A549 (cell line): ENCODE results near the gene NOL9. TPM values are rescaled to one million over a fixed set of nuclear protein-coding genes. Genes with fewer than 3 reads are reported as not detected.

ENCODE experiments used
- ATAC-seq, 2 experiments: fragments of 200-7000 bp in 1 of 2; fragments of >200 bp in 1 of 2; cut with Nextera tagmentation in 1 of 2; cut with Tn5 transposase in 1 of 2; 3 replicates each; pipeline versions ENCODE4 v1.8.0 to v1.9.1; 2018 to 2020; ENCODE audit warnings: mild to moderate bottlenecking in 1 of 2, moderate library complexity in 1 of 2
- CTCF ChIA-PET: fragments of 300-600 bp; sonication (Branson Sonifier 250); formaldehyde crosslinking; extraction: SDS; loops from one replicate; lab custom pipeline; 2021; ENCODE audit warnings: antibody characterized with exemption, inconsistent platforms; lab: Yijun Ruan, JAX
- POLR2A ChIA-PET: fragments of 350-600 bp; formaldehyde crosslinking; extraction: SDS; loops from one replicate; lab custom pipeline; 2021; ENCODE audit warnings: antibody characterized with exemption, inconsistent platforms; lab: Yijun Ruan, JAX
- DNase-seq, 2 experiments: peaks; one replicate each; pipeline versions ENCODE4 v3.0.0 to v3.0.0-alpha.2; 2011 to 2016; ENCODE audit warnings: low read depth in 1 of 2, low spot score in 1 of 2
- FAIRE-seq: peaks from 2 replicates; lab custom pipeline; 2011; peaks lifted over from hg19 to GRCh38; lab: Jason Lieb, UNC
- H3K27ac ChIP-seq, 2 experiments: fragments of >200 bp; sonication (Bioruptor Twin); formaldehyde crosslinking; 3 replicates each; pipeline ENCODE4 v1.5.1; 2016 to 2017
- H3K4me1 ChIP-seq: fragments of >200 bp; sonication (Bioruptor Twin); formaldehyde crosslinking; 3 replicates; pipeline ENCODE4 v1.6.1; 2016
- H3K4me2 ChIP-seq: fragments of >200 bp; sonication (Bioruptor Twin); formaldehyde crosslinking; 3 replicates; pipeline ENCODE4 v1.6.1; 2016
- H3K4me3 ChIP-seq: fragments of >200 bp; sonication (Bioruptor Twin); formaldehyde crosslinking; 3 replicates; pipeline ENCODE4 v1.5.1; 2016
- H3K9me3 ChIP-seq: fragments of >200 bp; sonication (Bioruptor Twin); formaldehyde crosslinking; 3 replicates; pipeline ENCODE4 v1.6.1; 2016
- BHLHE40 ChIP-seq: IDR thresholded peaks from 2 replicates; pipeline ENCODE4 v1.6.1; 2012; ENCODE audit warnings: low read depth, low read length, inconsistent platforms
- CBX2 ChIP-seq: fragments of 200-600 bp; sonication (generic); IDR thresholded peaks from 2 replicates; pipeline ENCODE4 v1.6.1; 2016; ENCODE audit warnings: low read depth, mild to moderate bottlenecking, borderline replicate concordance
- CBX8 ChIP-seq: fragments of 200-600 bp; sonication (generic); IDR thresholded peaks from 2 replicates; pipeline ENCODE4 v1.6.1; 2016
- EHMT2 ChIP-seq: fragments of 200-600 bp; sonication (generic); IDR thresholded peaks from 2 replicates; pipeline ENCODE4 v1.6.1; 2016; ENCODE audit warnings: antibody characterized with exemption, low read depth, mild to moderate bottlenecking, moderate library complexity
- ESRRA ChIP-seq: fragments of 150-350 bp; IDR thresholded peaks from 2 replicates; pipeline ENCODE4 v1.6.1; 2014; ENCODE audit warnings: mild to moderate bottlenecking, low read length, borderline replicate concordance
- FOSL2 ChIP-seq, 2 experiments: fragments of 450-650 bp in 1 of 2; fragments of >200 bp in 1 of 2; sonication (Bioruptor Twin) in 1 of 2; formaldehyde crosslinking; IDR thresholded peaks; 2 replicates each; pipeline versions ENCODE4 v1.5.0 to v1.6.1; 2016 to 2020; ENCODE audit warnings: mild to moderate bottlenecking in 1 of 2, moderate library complexity in 1 of 2
- HDAC2 ChIP-seq: fragments of 200-600 bp; sonication (generic); IDR thresholded peaks from 2 replicates; pipeline ENCODE4 v1.6.1; 2016
- HEYL ChIP-seq: fragments of 250-450 bp; sonication (Bioruptor Pico); IDR thresholded peaks from 2 replicates; pipeline ENCODE4 v1.8.0; 2021; ENCODE audit warnings: mild to moderate bottlenecking, moderate library complexity
- HOXA7 ChIP-seq: fragments of 250-450 bp; sonication (Bioruptor Pico); IDR thresholded peaks from 2 replicates; pipeline ENCODE4 v1.5.0; 2020; ENCODE audit warnings: mild to moderate bottlenecking, moderate library complexity
- JUN ChIP-seq, 2 experiments: fragments of >200 bp; sonication (Bioruptor Twin); formaldehyde crosslinking; IDR thresholded peaks; 2 replicates in 1 of 2; 3 replicates in 1 of 2; pipeline ENCODE4 v1.6.1; 2016 to 2017
- KDM1A ChIP-seq: fragments of 200-600 bp; sonication (generic); IDR thresholded peaks from 2 replicates; pipeline ENCODE4 v1.6.1; 2016; ENCODE audit warnings: low read depth, mild to moderate bottlenecking
- MYC ChIP-seq: IDR thresholded peaks from 2 replicates; pipeline ENCODE4 v1.6.1; 2012; ENCODE audit warnings: mild to moderate bottlenecking, inconsistent platforms, low read length, improper control_type of control experiment, borderline replicate concordance
- PHF8 ChIP-seq: fragments of 200-600 bp; sonication (generic); IDR thresholded peaks from 2 replicates; pipeline ENCODE4 v1.6.1; 2016; ENCODE audit warnings: low read depth, mild to moderate bottlenecking, antibody characterized with exemption, moderate library complexity, borderline replicate concordance
- POLR2A ChIP-seq: IDR thresholded peaks from 2 replicates; pipeline ENCODE4 v1.6.1; 2012; ENCODE audit warnings: mild to moderate bottlenecking, low read length
- POLR2AphosphoS2 ChIP-seq: conservative IDR thresholded peaks from 2 replicates; pipeline ENCODE4 v1.6.1; 2012; ENCODE audit warnings: low read length, improper control_type of control experiment, inconsistent platforms
- RARB ChIP-seq: fragments of 250-450 bp; sonication (Bioruptor Pico); IDR thresholded peaks from 2 replicates; pipeline ENCODE4 v1.8.0; 2021; ENCODE audit warnings: mild to moderate bottlenecking, moderate library complexity
- RCOR1 ChIP-seq: fragments of 150-350 bp; IDR thresholded peaks from 2 replicates; pipeline ENCODE4 v1.6.1; 2014; ENCODE audit warnings: antibody characterized with exemption, low read length, low read depth
- SMC3 ChIP-seq: fragments of >200 bp; sonication (Bioruptor Twin); formaldehyde crosslinking; IDR thresholded peaks from 3 replicates; pipeline ENCODE4 v1.6.1; 2018; ENCODE audit warnings: inconsistent platforms
- TFCP2L1 ChIP-seq: fragments of 250-450 bp; sonication (Bioruptor Pico); IDR thresholded peaks from 2 replicates; pipeline ENCODE4 v1.5.0; 2021; ENCODE audit warnings: mild to moderate bottlenecking
- ZC3H11A ChIP-seq: fragments of 450-650 bp; IDR thresholded peaks from 2 replicates; pipeline ENCODE4 v1.6.1; 2014; ENCODE audit warnings: antibody characterized with exemption, mild to moderate bottlenecking
- ZNF302 ChIP-seq: fragments of 250-450 bp; sonication (Bioruptor Pico); IDR thresholded peaks from 2 replicates; pipeline ENCODE4 v1.9.0; 2021; ENCODE audit warnings: inconsistent platforms, mild to moderate bottlenecking, moderate library complexity
- WGBS: methylation state at CpG from one replicate; pipeline ENCODE4 v1.1.6; 2017; ENCODE audit errors: missing lambda C conversion rate; 5-methylcytosine and 5-hydroxymethylcytosine counted together
- polyA plus RNA-seq, 4 experiments: library from polyadenylated mRNA; depleted of rRNA in 3 of 4; stranded (reverse); fragments of >200 nt; fragmentation: RNase III in 1 of 4; extraction: RNeasy Plus Mini Kit Qiagen cat#74134 plus additional on column Dnase treatment in 1 of 4; gene quantifications; 2 replicates in 3 of 4; 3 replicates in 1 of 4; pipeline ENCODE4 v1.2.3, GENCODE V29; 2011 to 2017
- TF ChIP-seq, protein P1 (sequence below): fragments of 200-600 bp; sonication (generic); IDR thresholded peaks from 2 replicates; pipeline ENCODE4 v1.6.1; 2016; ENCODE audit warnings: antibody characterized with exemption, mild to moderate bottlenecking, moderate library complexity
- TF ChIP-seq, protein P2 (sequence below): fragments of >200 bp; sonication (Bioruptor Twin); formaldehyde crosslinking; IDR thresholded peaks from 2 replicates; pipeline ENCODE4 v1.6.1; 2016

Gene NOL9
- polyA plus RNA-seq, 2 of the 4 experiments (the other 2 are of a cell fraction) = 4.4 to 19.3 TPM

DNA sequence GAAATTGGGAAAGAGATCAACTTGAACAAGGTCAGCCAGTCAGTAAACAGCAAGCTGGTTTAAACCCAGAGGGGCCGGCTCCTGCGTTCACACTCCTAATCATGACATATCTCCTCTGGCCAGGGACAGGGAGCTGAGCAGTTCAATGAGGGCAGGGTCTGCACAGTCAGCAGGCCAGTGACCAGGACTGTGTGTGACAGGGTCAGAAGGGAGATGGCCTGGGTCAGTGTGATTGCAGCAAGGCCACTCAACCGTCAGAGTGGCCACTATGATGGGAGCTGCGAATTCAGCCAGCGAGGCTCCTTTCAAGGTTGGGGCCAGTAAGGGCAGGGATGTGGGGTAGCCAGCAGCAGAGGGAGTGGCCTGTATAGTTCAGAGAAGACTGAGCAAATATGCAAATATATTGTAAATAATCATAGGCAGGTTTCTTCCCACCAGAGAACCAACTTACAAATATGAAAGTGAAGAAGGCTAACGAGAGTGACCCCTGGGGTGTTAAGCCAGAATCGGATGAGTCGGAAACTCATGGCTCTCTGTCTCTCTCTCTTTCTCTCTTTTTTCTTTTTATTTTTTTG, 20.0 kb downstream of the NOL9 start (continued):
- TF ChIP-seq, protein P1, sequence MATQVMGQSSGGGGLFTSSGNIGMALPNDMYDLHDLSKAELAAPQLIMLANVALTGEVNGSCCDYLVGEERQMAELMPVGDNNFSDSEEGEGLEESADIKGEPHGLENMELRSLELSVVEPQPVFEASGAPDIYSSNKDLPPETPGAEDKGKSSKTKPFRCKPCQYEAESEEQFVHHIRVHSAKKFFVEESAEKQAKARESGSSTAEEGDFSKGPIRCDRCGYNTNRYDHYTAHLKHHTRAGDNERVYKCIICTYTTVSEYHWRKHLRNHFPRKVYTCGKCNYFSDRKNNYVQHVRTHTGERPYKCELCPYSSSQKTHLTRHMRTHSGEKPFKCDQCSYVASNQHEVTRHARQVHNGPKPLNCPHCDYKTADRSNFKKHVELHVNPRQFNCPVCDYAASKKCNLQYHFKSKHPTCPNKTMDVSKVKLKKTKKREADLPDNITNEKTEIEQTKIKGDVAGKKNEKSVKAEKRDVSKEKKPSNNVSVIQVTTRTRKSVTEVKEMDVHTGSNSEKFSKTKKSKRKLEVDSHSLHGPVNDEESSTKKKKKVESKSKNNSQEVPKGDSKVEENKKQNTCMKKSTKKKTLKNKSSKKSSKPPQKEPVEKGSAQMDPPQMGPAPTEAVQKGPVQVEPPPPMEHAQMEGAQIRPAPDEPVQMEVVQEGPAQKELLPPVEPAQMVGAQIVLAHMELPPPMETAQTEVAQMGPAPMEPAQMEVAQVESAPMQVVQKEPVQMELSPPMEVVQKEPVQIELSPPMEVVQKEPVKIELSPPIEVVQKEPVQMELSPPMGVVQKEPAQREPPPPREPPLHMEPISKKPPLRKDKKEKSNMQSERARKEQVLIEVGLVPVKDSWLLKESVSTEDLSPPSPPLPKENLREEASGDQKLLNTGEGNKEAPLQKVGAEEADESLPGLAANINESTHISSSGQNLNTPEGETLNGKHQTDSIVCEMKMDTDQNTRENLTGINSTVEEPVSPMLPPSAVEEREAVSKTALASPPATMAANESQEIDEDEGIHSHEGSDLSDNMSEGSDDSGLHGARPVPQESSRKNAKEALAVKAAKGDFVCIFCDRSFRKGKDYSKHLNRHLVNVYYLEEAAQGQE = no peak
- no peak for TF ChIP-seq HDAC2
- TF ChIP-seq KDM1A = no peak
- no peak for TF ChIP-seq HOXA7

DNA sequence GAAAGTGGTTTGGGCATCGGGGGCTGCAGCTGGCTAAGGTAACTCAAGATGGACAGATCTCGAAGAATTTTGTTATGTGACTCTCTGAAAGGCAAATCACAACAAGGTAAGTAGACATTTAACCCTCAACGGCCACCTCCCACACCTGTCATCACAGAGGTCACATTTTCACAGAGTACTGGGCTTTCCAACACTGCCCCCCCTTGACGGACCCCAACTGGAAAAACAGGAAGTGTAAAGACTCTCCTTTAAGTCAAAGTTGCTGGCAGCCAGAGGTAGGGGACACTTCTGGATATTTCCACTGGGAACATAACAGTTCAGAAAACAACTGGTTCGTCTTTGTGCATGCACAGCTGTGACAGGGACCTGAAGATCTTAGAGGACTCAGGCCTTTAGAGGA, 22.3 kb downstream of the NOL9 start:
- ATAC-seq = no peak
- no peak overlapping the region for H3K4me2 ChIP-seq
- H3K4me3 ChIP-seq = no peak overlapping the region
- H3K9me3 ChIP-seq = no peaks in the 10 kb centered on the region
- FAIRE-seq = no peak
- ChIA-PET CTCF (no interaction called here), POLR2A (no interaction called here)
- no peak for DNase-seq
- no peak overlapping the region for H3K27ac ChIP-seq
- TF ChIP-seq POLR2A (no peak), JUN (IDR thresholded peaks at IDR 0.05) (no peak), HOXA7 (no peak), RCOR1 (no peak), ESRRA (no peak), KDM1A (no peak), ZNF302 (CRISPR knock-in tag) (no peak), POLR2AphosphoS2 (no peak), TFCP2L1 (CRISPR knock-in tag) (no peak), FOSL2 (IDR thresholded peaks at IDR 0.05) (no peak), FOSL2 (CRISPR knock-in tag; IDR thresholded peaks at IDR 0.05) (no peak), BHLHE40 (no peak), HEYL (CRISPR knock-in tag) (no peak), CBX2 (no peak), HDAC2 (no peak), PHF8 (no peak)
- TF ChIP-seq, protein P2, sequence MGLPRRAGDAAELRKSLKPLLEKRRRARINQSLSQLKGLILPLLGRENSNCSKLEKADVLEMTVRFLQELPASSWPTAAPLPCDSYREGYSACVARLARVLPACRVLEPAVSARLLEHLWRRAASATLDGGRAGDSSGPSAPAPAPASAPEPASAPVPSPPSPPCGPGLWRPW = no peak
- 87% methylated on average over 5 of the region's 5 CpGs for WGBS
- no peaks in the 10 kb centered on the region for H3K4me1 ChIP-seq

DNA sequence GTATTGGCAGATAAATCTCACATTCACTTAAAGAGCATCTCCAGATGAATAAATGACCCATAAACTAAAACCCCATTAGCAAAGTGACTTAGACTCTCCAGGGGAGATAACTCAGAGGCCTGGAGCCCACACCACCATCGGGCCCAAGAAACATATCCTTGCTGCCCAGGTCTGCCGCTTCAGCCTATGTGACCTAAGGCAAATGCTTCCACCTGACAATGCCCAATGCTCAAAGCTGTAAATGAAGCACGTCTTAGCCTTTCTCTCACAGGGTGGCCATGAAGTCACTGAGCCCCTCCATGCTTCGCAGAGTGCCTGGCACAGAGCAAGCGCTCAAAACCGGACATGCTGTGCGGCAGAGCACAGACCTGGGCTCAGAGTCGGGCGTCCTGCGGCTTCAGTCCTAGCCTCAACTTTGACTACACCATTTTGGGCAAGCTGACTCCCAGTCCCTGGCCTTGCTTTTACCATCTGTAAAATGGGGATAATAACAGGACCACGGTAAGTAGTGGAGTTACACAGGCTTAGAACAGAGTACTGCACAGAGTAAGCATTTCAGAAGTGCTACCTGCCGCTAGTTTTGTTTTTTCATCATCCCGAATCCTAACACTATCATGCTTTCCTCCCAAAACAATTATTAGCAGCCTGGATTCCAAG, 23.7 kb downstream of the NOL9 start:
- FAIRE-seq (no peak), DNase-seq (no peak), ATAC-seq (no peak)
- no peak overlapping the region for H3K27ac ChIP-seq
- CTCF ChIA-PET = interaction anchor here (1.0 to 2.3 kb wide), 3 partner anchors 23 to 41 kb away, joined by 4 to 14 read pairs (median 4); partner anchors contain the start of genes NOL9 and TAS1R1
- no peak overlapping the region for H3K4me3 ChIP-seq
- H3K4me1 ChIP-seq = no peaks in the 10 kb centered on the region
- POLR2A ChIA-PET = no interaction called here
- H3K9me3 ChIP-seq = no peaks in the 10 kb centered on the region
- no peak overlapping the region for H3K4me2 ChIP-seq
- no peak for TF ChIP-seq SMC3
- no peak for TF ChIP-seq EHMT2
- TF ChIP-seq POLR2A = no peak
- TF ChIP-seq, protein P1 = no peak
- TF ChIP-seq RARB = no peak
- TF ChIP-seq HEYL (CRISPR knock-in tag) = no peak
- no peak for TF ChIP-seq MYC
- no peak for TF ChIP-seq POLR2AphosphoS2
- no peak for TF ChIP-seq KDM1A
- no peak for TF ChIP-seq ZC3H11A
- TF ChIP-seq CBX8 = no peak
- WGBS = 98% methylated on average over 13 of the region's 13 CpGs
